ENCODE data around the gene TCHH.

- TF ChIP-seq CTCF (IDR thresholded peaks at IDR 0.05) (no peak), POLR2A (IDR thresholded peaks at IDR 0.05) (no peak)
These were observed 18.3 kb downstream of the TCHH start for GRCh38 chr1:152096931-152097330.

Measured in Peyer's patch (tissue), 4 donors.